ENCODE measurements around the gene PCF11.
A peak's percentile ranks its signal among the peaks of the same experiment; 100 is the strongest.

Gene PCF11

GRCh38 chr11:83156144-83156995 is 561 bp upstream of the PCF11 start:
- peak; percentile 99 for DNase-seq

GRCh38 chr11:83157594-83158356 is 844 bp downstream of the PCF11 start:
- peak; percentile 7 for DNase-seq

- DNase-seq = no peak
These were observed 1.4 kb downstream of the PCF11 start for GRCh38 chr11:83158357-83158786.

GRCh38 chr11:83158965-83159901 is 2.3 kb downstream of the PCF11 start:
- no peak for DNase-seq

DNA sequence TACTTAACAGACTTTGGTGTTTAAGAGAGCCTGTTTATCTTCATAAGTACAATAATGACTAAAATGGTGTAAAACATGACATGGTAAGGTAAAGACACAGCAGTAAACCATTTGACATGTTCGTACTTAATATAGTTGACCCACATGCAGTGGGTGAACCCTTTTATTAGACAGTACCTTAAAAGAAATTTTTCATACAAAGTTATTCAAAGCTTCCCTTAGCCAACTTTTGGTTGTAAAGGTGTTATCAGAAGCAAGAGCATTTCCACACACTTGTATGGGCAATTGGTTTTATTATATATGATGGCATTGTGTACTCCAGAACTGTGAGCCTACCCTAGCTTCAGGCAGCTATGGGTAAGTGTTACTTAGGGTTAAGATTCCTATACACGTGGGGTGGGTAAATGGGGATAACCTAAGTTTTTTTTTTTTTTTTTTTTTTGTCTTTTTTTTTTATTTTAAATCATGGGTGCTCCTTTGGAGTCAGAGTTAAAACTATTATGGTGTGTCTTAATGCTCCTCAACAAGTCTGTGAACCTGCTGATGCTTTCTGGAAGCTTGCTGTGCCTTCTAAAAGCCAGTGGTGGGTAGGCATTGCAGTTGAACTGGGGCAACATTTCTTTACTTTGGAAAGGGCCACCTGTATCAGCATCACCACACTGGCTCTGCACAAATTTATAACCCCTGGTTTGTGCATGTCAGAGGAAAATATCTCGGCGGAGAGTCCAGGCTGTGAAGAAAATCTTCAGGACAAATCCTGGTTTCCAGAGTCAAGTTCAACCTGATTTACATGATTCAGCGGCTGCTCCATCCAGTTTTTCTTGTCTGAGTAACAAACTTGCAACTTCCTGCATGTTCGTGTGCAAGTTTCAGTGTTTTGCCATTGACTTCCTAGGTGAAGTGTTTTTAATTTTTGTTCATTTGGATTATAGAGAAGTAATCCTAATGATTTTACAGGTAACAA is 3.3 kb downstream of the PCF11 start:
- DNase-seq = no peak

- no peak for DNase-seq
These were observed 4.8 kb downstream of the PCF11 start for GRCh38 chr11:83161610-83162199.

DNA sequence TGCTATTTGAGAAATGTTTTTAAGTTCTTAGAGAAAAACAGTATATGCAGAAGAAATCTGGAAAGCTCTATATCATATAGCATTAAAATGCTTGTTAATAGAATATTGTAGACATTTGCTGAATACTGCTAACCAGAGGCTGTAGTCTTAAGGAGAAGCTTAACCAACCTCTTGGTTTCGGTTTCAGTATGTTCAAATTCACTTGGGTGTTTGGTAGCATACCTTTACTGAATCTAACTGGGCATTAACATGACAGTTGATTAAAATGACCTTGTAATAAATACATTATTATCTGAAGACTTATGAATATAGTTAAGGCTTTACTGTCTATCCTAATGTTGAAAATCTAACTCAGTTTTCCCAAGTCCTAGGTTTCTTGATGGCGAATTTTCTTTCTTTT is 5.4 kb downstream of the PCF11 start:
- DNase-seq = no peak

- no peak for DNase-seq
These were observed 9.4 kb downstream of the PCF11 start for GRCh38 chr11:83166193-83166866.

DNA sequence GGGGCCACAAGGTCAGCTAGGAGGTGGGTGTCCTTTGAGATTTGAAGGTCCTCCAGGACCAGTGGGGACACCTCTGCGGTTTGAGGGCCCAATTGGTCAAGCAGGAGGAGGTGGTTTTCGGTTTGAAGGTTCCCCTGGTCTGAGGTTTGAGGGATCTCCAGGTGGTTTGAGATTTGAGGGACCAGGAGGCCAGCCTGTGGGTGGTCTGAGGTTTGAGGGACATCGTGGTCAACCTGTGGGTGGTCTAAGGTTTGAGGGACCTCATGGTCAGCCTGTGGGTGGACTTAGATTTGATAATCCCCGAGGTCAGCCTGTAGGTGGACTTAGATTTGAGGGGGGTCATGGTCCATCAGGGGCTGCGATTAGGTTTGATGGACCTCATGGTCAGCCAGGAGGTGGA is 11.8 kb downstream of the PCF11 start:
- no peak for DNase-seq

DNA sequence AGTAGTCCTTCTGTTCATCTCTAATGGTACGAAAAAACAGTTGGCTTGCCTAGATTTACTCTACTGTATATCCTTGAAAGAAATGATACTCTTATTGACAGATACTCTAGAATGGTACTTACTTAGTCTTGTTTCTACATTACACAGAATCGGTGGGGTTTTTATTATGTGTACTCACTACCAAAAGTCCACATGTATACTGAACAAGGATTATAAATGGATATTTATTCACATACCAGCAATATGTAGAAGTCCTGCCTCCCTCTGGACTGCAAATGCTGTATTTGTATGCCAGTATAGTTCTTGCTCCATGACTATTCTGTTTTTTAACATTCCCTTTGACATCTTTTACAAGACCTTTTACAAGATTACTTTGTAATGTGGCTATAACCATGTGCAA is 13.9 kb downstream of the PCF11 start:
- DNase-seq = no peak

- DNase-seq = no peak
These were observed 15.6 kb downstream of the PCF11 start for GRCh38 chr11:83172551-83172950.

GRCh38 chr11:83174008-83174407 is 17.1 kb downstream of the PCF11 start:
- no peak for DNase-seq

- DNase-seq = no peak
These were observed 18.9 kb downstream of the PCF11 start for GRCh38 chr11:83175815-83176214.

- DNase-seq = no peak
These were observed 24.9 kb downstream of the PCF11 start for GRCh38 chr11:83181815-83182214.

DNA sequence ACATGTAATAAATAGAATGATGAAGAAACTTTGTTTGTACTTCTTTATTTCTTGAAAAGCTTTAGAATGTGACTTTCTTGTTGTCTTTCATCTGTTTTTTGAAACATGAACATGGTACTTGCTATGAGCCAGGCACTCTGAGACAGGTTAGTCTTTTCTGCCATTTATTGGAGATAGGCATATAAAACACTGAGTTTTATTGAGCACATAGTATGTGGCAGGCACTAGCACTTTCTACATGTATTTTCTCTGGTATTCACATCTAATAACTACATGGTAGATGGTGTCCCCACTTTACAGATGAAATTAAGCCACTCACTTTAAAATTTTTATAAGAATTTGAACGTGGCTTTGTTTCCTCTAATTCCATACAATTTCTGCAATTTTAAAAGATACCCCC is 28.8 kb downstream of the PCF11 start:
- no peak for DNase-seq

GRCh38 chr11:83187465-83187864 is 30.5 kb downstream of the PCF11 start:
- DNase-seq = no peak

DNA sequence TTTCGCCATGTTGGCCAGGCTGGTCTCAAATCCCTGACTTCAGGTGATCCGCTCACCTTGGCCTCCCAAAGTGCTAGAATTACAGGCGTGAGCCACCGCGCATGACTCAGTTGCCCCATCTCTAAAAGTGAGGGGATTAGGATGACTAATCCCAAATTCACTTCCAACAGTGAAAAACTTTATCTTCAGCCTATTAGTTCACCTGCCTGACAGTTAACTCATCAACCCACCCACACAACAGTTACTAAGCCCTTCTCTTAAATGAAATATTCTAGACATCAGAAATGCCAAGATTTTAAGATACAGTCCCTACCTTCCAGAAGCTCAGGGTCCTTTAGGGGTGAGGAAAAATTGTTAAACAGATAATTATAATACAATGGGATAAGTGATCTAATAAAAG is 34.6 kb downstream of the PCF11 start:
- DNase-seq = no peak

DNA sequence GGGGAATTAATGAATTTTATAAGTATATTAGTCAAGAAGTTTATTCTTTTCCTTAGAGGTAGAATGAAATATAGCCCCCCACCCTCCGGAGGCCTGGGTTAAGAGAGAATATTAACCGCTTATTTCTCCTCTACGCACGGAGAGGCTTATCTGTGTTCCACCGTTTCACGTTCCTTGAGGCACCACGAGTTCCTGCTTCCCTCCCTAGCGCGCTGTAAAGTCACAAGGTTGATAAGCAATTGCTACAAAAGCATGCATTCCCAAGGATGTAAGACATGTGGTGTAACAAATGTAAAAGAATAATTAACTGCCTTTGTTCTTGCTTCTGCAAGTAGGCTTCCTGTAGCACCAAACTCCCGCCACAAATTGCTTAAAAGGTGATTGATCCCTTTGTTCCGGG is 35.1 kb downstream of the PCF11 start:
- DNase-seq = no peak

- no peak for DNase-seq
These were observed 35.8 kb downstream of the PCF11 start for GRCh38 chr11:83192606-83193245.
